CD4-positive, alpha-beta T cell treated with Interleukin-15 for 1 hour (primary cell): ENCODE measurements around the gene ZGPAT.

Experiments
- DNase-seq: peaks from one replicate; pipeline ENCODE4 v3.0.0-alpha.2; 2020

Gene ZGPAT

GRCh38 chr20:63693733-63694583 lies 13.9 kb upstream of the ZGPAT start:
- DNase-seq, result no peak

GRCh38 chr20:63694584-63695423 lies 13.0 kb upstream of the ZGPAT start:
- no peak for DNase-seq

GRCh38 chr20:63695424-63696305 lies 12.2 kb upstream of the ZGPAT start:
- no peak for DNase-seq

- DNase-seq, result peak; percentile 48
Observed at GRCh38 chr20:63696306-63696627, 11.6 kb upstream of the ZGPAT start.

GRCh38 chr20:63696628-63697356 lies 11.0 kb upstream of the ZGPAT start, which contains the start of gene TNFRSF6B:
Gene TNFRSF6B (plus strand): TSS chr20:63696652. CDS start chr20:63696768, 116 bp downstream.
- no peak for DNase-seq

- DNase-seq, result no peak
Observed at GRCh38 chr20:63697357-63697867, 10.4 kb upstream of the ZGPAT start.

- no peak for DNase-seq
Observed at GRCh38 chr20:63697868-63698545, 9.8 kb upstream of the ZGPAT start.

GRCh38 chr20:63698739-63699465 lies 8.9 kb upstream of the ZGPAT start:
- peak; percentile 16 for DNase-seq

GRCh38 chr20:63699466-63700198 lies 8.2 kb upstream of the ZGPAT start:
- DNase-seq, result peak; percentile 15

- DNase-seq, result peak; percentile 15
Observed at GRCh38 chr20:63700199-63701050, 7.4 kb upstream of the ZGPAT start.

GRCh38 chr20:63701051-63701328 lies 6.8 kb upstream of the ZGPAT start:
- peak; percentile 6 for DNase-seq

GRCh38 chr20:63701329-63702035 lies 6.4 kb upstream of the ZGPAT start:
- no peak for DNase-seq

- DNase-seq, result no peak
Observed at GRCh38 chr20:63702036-63702665, 5.7 kb upstream of the ZGPAT start.

- DNase-seq, result no peak
Observed at GRCh38 chr20:63702751-63703470, 4.9 kb upstream of the ZGPAT start.

GRCh38 chr20:63703471-63703975 lies 4.3 kb upstream of the ZGPAT start:
- no peak for DNase-seq

- no peak for DNase-seq
Observed at GRCh38 chr20:63703976-63704748, 3.7 kb upstream of the ZGPAT start.
